HG02943 (cell line): ENCODE data around the gene NKD1.

Experiments used
- ATAC-seq: cut with Tn5 transposase; IDR thresholded peaks from one replicate; pipeline ENCODE4 v1.9.1; 2021; ENCODE audit warnings: mild to moderate bottlenecking, low read depth, moderate library complexity; ENCODE audit not compliant: unreplicated experiment

The NKD1 gene

DNA sequence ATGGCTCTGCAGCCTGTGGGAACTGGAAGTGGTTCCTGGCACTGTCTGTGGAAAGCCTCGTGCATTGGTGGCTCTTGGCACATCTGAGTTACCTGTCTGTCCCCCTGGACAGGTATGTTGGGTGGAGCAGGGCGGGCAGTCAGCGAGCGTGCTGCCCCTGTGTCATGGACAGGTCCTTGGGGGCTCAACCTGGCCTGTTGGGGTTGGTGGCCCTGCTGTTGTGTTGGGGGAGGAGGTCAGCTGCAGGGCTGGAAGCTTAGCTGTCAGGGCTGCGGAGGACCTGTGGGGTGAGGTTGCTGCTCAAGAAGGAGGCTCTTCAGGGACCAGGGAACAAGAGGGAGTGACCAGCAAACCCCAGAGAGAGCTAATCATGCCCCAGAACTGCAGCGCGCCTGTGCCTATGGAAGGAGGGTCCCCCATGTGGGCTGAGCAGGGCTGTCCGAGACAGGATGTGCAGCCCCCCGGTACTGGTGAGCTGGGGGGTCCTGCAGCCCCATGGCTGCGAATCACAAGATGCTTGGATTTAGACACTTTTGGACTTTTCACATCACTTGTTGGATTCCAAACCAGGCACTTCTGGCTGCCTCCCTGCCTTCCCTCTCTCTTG is 7.2 kb downstream of the NKD1 start:
- no peak for ATAC-seq

DNA sequence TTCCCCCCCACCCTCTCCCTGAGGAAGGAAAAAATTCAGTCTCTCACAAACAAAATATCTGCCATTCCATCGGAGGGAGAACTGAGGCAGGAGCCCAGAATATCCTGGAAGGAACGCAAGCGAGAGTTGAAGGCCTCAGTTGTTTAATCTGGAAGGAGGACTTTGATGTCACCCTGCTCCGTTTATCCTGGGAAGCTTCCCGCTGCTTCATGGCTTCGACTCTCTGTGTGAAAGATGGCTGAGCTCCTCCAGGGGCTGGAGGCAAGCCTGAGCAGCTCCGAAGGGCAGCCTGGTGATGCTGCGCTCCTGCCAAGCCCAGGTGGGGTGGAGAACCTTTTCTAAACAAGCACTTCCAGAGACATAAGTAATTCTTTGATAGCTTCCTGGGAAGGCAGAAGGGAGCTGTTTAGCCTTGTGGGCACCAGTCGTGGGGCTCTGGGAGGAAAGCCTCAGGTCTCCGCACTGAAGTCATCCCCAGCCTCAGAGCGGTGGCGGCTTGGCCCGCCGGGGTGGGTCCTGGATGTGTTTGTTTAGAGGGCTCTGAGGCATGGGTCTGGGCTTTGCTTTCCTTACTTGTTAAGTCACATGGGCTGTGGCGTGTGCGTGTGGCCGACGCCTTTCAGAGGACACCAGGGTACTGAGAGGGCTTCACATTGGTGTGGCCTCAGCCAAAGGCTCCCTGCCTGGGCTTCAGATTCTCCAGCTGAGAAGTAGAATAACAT is 7.9 kb downstream of the NKD1 start:
- no peak for ATAC-seq

- ATAC-seq: no peak
Measured at GRCh38 chr16:50557046-50557445, 8.8 kb downstream of the NKD1 start.

DNA sequence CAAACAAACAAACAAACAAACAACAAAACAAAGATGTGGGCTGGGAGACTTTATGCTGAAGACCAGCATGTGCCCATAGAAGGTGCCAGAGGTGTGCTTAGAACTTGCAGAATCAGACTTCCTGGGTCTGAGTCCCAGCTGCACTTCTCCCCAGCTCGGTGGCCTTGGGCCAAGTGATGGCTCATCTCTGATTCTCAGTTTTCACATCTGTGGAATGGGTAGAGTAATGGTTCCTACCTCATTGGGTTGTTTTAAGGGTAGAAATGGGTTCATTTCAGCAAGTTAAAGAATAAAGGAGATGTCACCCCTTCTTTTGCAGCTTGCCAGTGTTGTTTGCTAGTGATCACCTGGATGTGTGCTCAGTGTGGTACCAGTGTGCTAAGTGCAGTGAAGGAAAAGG is 10.7 kb downstream of the NKD1 start:
- ATAC-seq: no peak

DNA sequence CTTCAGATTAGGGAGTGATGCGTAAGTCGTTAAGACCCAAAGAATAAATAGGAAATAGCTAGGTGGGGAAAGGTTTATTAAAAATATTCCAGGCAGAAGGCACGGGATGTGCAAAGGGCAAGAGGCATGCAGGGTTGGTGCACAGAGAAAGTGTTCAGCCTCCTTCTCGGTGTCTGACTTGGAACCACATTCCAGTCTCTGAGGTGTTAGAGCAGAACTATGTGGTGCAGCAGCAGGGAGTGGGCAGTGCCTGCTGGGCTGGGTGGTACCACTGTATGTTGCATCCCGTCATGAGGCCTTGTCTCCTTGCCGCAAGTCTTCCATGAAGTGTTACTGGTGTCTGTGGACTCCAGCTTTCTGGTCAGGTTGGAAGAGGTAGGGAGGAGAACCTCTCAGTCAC is 11.1 kb downstream of the NKD1 start:
- ATAC-seq: no peak

GRCh38 chr16:50559804-50560514 is 11.8 kb downstream of the NKD1 start:
- no peak for ATAC-seq

DNA sequence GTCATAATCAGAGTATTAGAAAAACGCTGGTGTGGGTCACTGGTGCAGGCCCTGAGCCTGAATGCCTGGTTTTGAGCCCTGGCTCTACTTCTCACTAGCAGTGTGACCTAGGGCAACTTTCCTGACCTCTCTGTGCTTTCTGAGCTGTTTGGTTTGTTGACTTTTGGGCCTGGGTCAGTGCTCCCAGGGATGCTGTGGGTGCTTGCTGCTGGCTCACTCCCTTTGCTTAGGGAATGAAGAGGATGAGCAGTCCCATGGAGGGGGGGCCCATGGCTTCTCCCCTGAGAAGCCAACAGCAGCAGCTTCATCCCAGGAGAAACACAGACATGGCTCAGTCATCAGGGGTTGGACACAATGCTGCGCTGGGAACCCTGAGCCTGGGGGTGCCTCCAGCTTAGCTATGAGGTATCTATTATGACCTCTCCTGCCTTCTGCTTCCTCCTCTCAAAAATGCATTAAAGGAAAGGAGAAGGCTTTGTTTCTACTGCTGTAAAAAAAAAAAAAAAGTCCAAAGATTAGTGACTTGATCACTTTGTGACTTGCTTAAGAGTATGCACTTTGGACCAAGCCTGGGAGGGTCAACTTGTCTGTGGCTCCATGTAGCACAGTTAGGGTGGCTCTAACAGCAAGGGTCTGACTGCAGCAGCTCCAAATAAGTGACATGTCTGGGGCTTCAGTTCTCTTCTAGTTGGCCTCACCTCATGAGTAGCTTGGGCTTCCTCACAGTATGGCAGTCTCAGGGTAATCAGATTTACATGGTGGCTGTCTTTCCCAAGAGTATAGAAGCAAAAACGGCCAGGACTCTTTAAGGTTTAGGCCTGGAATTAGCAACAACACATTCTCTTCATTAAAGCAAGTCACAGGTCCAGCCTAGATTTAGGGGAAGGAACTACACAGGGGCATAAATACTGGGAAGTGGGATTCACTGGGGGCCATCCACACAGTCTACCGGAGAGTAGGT is 13.0 kb downstream of the NKD1 start:
- ATAC-seq: no peak

DNA sequence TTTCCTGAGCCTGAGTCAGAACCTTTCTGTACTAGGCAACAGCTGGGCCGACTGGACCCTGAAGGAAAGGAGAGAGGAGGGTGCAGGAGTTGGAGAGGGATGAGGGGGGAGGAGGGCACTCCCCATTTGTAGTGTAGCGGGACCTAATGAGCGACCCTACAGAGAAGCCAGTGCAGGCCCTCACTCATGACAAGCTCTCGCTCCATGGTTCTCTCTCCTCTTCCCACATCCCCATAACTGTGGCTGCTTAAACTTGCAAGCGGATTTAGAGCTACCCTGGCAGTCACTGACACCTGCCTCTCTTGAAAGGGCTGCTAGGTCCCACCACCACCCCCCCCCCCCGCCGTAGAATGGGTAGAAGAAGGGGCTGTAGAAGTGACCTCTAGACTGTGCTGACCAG is 14.5 kb downstream of the NKD1 start:
- ATAC-seq: no peak

DNA sequence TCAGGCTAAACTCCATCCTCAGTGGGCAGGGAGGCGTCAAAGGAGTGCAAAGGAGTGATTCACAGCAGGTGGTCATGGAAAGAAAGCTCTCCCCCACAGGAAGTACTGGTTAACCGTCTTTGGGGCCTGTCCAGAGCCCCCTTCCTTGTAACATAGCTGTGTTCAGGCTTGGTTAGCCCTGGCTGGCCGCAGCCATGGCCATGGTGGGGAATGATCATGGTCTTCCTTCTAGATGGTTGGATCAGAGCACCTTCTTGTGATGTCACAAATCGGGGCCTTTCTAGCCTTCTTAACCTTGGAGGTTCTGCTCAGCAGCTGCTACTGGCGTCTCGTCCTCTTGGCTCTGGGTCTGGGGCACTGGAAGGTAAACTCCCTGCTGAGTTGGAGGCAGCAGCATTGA is 15.8 kb downstream of the NKD1 start:
- ATAC-seq: no peak

DNA sequence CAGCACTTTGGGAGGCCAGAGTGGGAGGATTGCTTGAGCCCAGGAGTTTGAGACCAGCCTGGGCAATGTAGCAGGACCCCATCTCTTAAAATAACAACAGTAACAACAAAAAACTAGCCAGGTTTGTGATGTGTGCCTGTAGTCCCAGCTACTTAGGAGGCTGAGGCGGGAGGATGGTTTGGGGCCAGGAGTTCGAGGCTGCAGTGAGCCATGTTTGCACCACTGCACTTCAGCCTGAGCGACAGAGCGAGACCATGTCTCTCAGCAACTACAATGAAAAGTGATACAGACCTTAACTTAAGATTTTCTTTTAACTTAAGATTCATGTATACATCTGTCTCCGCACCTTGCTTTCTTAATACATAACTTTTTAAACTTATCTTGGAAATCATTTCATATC is 17.2 kb downstream of the NKD1 start:
- no peak for ATAC-seq

DNA sequence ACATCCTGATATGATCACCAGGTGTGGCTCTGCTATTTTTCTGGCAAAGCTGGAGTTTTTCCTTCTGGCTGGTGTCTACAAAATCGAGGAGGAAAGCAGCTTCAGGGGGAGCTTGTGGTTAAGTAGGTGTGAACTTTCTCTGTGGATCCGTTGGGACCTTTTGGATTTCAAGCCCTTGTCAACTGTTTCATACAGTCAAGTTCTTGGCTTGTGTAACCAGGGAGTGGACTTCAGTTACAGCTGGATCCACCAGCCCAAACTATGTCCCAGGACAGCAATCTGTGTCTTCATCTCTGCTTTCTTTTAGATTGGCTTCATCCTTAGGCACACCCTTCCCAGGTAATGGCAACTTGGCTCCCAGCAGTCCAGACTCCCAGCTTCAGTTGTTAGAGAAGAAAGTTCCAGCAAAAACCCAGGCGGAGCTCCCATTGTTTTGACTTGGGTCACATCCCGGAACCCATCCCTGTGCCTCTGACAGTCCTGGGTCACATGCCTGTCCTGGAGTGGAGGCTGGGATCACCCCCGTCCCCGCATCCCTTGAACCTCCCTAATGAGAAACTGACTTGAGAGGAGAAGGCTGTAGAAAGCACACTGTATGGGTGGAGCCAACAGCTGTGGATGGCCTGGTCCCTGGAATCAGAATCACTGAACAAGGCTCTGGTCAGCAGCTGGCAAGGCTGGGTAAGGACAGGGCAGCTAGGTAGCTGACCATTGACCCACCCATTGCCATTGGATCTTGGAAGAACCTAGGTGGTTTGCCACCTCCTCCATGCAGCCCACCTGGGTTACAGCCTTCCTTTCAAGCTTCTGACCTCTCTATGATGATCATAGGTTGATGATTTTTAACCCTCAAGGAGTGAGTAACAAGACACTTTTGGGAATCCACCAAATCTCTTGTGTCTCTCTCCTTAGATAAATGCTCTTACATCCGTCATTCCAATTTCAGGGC is 18.1 kb downstream of the NKD1 start:
- no peak for ATAC-seq

- no peak for ATAC-seq
Measured at GRCh38 chr16:50567651-50568050, 19.5 kb downstream of the NKD1 start.

GRCh38 chr16:50568187-50568815 is 20.1 kb downstream of the NKD1 start:
- ATAC-seq: no peak

DNA sequence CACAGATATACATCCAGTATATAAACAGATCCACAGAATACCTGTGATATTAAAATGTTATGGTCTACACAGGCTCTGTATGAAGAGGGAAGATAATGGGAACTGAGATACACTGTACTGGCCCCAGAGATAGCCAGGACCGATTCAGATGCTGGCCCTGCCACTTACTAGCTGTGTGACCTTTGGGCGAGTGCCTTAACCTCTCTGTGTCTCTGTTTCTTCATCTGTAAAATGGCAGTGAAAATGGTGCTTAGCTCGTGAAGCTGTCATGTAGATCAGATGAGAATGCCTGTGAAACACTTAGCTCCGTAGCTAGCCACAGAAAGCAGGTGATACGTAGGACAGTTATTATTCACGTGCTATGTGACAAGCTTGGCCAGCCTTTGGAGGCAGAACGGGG is 22.2 kb downstream of the NKD1 start:
- ATAC-seq: no peak

DNA sequence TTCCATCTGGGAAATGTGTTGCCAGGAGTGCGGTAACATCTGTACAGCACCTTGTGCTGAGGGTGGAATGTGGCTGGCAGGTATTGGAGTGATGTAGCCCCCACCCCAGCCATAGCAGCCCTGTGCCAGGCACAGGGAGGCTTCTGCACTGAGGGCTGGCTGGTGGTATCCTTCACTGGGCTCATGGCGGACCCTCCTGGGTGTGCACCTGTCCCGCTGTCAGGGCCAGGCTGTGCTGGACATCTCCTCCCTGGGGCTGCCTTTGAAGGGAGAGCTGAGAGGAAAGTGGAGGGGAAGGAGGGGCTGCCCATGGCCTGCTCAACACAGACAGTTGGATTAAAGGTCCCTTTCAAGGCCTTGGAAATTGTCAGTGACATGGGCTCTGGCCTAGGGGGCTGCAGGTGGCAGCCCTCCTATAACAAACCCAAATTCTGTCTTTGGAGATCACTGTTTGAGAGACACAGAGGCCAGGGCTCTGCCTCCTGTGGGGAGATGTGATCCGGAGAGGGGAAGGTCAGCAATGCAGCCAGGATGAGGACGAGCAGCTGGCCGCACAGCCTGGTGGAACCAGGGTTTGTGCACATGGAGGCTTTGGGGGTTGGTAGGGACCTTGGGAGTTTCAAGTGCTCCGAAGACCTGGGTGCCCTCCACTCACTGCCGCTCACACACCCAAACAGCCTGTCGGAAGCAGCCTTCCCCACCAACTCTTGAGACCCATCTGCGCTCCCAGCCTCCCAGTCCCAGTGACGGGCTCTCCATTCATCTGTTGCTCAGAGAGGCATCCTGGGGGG is 22.8 kb downstream of the NKD1 start:
- no peak for ATAC-seq

GRCh38 chr16:50571786-50572185 is 23.6 kb downstream of the NKD1 start:
- ATAC-seq: no peak

GRCh38 chr16:50572700-50573099 is 24.5 kb downstream of the NKD1 start:
- ATAC-seq: no peak

DNA sequence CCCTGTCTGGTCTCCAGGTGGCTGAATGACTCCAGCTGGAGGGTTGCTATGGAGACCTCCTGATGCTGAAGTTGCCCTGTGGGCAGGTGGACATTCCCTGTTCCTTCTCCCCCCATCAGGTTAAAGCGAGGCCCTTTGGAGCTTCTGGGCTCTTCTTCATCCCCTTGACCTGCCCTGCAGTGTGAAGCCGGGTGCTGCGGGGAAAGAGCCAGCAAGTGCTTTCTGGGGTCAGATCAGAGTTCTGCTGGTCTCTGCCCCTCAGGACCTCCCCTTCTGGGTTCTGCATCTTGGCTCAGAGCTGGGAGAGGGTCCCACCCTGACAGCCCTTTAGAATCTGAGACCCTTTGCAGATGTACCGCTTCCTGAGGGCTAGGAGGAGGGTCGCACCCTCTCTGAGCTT is 25.1 kb downstream of the NKD1 start:
- no peak for ATAC-seq
